BLaER1 treated with 17β-estradiol and CSF1 and Interleukin-3, amounts not matched to agents 10 nM and 100 nM (cell line): Measurements from ENCODE around the gene CTAG1B.
"Not testable (repeated sequence)": the region's sequence is repeated elsewhere in the genome, so short reads cannot be mapped to it uniquely, and the experiment has no call there.

Source experiments
- H3K27ac ChIP-seq, 11 experiments: shearing (Covaris generic); formaldehyde crosslinking; 2 replicates each; pipeline ENCODE4 v1.8.1; 2022
- H3K27me3 ChIP-seq, 11 experiments: shearing (Covaris generic); formaldehyde crosslinking; 2 replicates each; pipeline ENCODE4 v1.8.1; 2022
- H3K36me3 ChIP-seq, 11 experiments: shearing (Covaris generic); formaldehyde crosslinking; 2 replicates each; pipeline ENCODE4 v1.8.1; 2022
- H3K4me1 ChIP-seq, 10 experiments: shearing (Covaris generic); formaldehyde crosslinking; 2 replicates each; pipeline ENCODE4 v1.8.1; 2022
- H3K4me2 ChIP-seq, 11 experiments: shearing (Covaris generic); formaldehyde crosslinking; 2 replicates each; pipeline ENCODE4 v1.8.1; 2022
- H3K4me3 ChIP-seq, 10 experiments: shearing (Covaris generic); formaldehyde crosslinking; 2 replicates each; pipeline ENCODE4 v1.8.1; 2022
- H3K9ac ChIP-seq, 11 experiments: shearing (Covaris generic); formaldehyde crosslinking; 2 replicates each; pipeline ENCODE4 v1.8.1; 2022
- H3K9me3 ChIP-seq, 11 experiments: shearing (Covaris generic); formaldehyde crosslinking; replicated peaks in 1 of 11; 2 replicates each; pipeline ENCODE4 v1.8.1; 2022
- H4K20me1 ChIP-seq, 11 experiments: shearing (Covaris generic); formaldehyde crosslinking; 2 replicates each; pipeline ENCODE4 v1.8.1; 2022
- Cebpa-rat ChIP-seq, 11 experiments: shearing (Covaris generic); IDR thresholded peaks; 2 replicates each; pipeline ENCODE4 v1.8.1; 2022

Gene CTAG1B

GRCh38 chrX:154654925-154655324 lies 35.8 kb upstream of the CTAG1B start:
- H3K36me3 ChIP-seq, result no peaks in the 10 kb centered on the region
- no peak for TF ChIP-seq Cebpa-rat (IDR thresholded peaks at IDR 0.05)
- H3K27ac ChIP-seq, result no peak overlapping the region
- H3K9ac ChIP-seq, result no peak overlapping the region
- H3K4me2 ChIP-seq, result peak overlapping the region in 4 of 11 experiments; percentile 7 to 23 (median 20); a peak in 2 of 22 replicates
- no peak overlapping the region for H3K4me3 ChIP-seq
- H3K4me1 ChIP-seq, result peaks cover 2 to 13% (median 7%) of the 10 kb centered on the region in 10 experiments
- H3K27me3 ChIP-seq, result peaks cover 5 to 52% (median 30%) of the 10 kb centered on the region in 11 experiments; a peak in 19 of 22 replicates
- no peaks in the 10 kb centered on the region for H4K20me1 ChIP-seq
- peaks cover 0 to 42% (median 29%) of the 10 kb centered on the region in 11 experiments; a peak in 15 of 22 replicates for H3K9me3 ChIP-seq

GRCh38 chrX:154654372-154654771 lies 35.3 kb upstream of the CTAG1B start:
- Histone ChIP-seq H3K9me3 (peaks cover 0 to 37% (median 25%) of the 10 kb centered on the region in 11 experiments; a peak in 14 of 22 replicates), H4K20me1 (no peaks in the 10 kb centered on the region), H3K4me3 (no peak overlapping the region), H3K4me1 (peaks cover 8 to 18% (median 13%) of the 10 kb centered on the region in 10 experiments), H3K9ac (no peak overlapping the region), H3K27ac (no peak overlapping the region), H3K36me3 (no peaks in the 10 kb centered on the region), H3K4me2 (peak overlapping the region in 5 of 11 experiments; percentile 7 to 23 (median 21); a peak in 4 of 22 replicates), H3K27me3 (peaks cover 5 to 52% (median 30%) of the 10 kb centered on the region in 11 experiments; a peak in 18 of 22 replicates)
- no peak for TF ChIP-seq Cebpa-rat (IDR thresholded peaks at IDR 0.05)

- not testable (repeated sequence) for H3K36me3 ChIP-seq, H3K27ac ChIP-seq, H4K20me1 ChIP-seq, H3K4me3 ChIP-seq, H3K9ac ChIP-seq
- Histone ChIP-seq H3K4me1 (peaks cover 16 to 27% (median 21%) of the 10 kb centered on the region in 10 experiments), H3K27me3 (peaks cover 4 to 50% (median 26%) of the 10 kb centered on the region in 11 experiments; a peak in 17 of 22 replicates), H3K9me3 (peaks cover 0 to 29% (median 15%) of the 10 kb centered on the region in 11 experiments; a peak in 14 of 22 replicates), H3K4me2 (peak within 1 kb of the TSS in 3 of 11 experiments; percentile 21 to 23 (median 22); a peak in 3 of 22 replicates)
Observed at GRCh38 chrX:154653413-154653812, 34.3 kb upstream of the CTAG1B start, which contains the start of gene CTAG2. Gene CTAG2 (minus strand): TSS chrX:154653579. CDS start chrX:154653515, 64 bp downstream.

GRCh38 chrX:154653048-154653401 lies 33.9 kb upstream of the CTAG1B start:
- no peak overlapping the region for H3K4me3 ChIP-seq
- H3K36me3 ChIP-seq, result no peaks in the 10 kb centered on the region
- peaks cover 0 to 25% (median 11%) of the 10 kb centered on the region in 11 experiments; a peak in 13 of 22 replicates for H3K9me3 ChIP-seq
- no peak overlapping the region for H3K9ac ChIP-seq
- H3K27ac ChIP-seq, result no peak overlapping the region
- H3K4me2 ChIP-seq, result no peak overlapping the region
- H3K27me3 ChIP-seq, result peaks cover 4 to 49% (median 25%) of the 10 kb centered on the region in 11 experiments; a peak in 17 of 22 replicates
- peaks cover 16 to 27% (median 21%) of the 10 kb centered on the region in 10 experiments for H3K4me1 ChIP-seq
- TF ChIP-seq Cebpa-rat (IDR thresholded peaks at IDR 0.05), result no peak
- no peaks in the 10 kb centered on the region for H4K20me1 ChIP-seq

- no peak for TF ChIP-seq Cebpa-rat (IDR thresholded peaks at IDR 0.05)
- H3K36me3 ChIP-seq, result no peaks in the 10 kb centered on the region
- H3K4me1 ChIP-seq, result peaks cover 16 to 27% (median 21%) of the 10 kb centered on the region in 10 experiments
- no peaks in the 10 kb centered on the region for H4K20me1 ChIP-seq
- H3K4me3 ChIP-seq, result no peak overlapping the region
- H3K4me2 ChIP-seq, result no peak overlapping the region
- peaks cover 0 to 21% (median 8%) of the 10 kb centered on the region in 11 experiments; a peak in 13 of 22 replicates for H3K9me3 ChIP-seq
- H3K27me3 ChIP-seq, result peaks cover 4 to 44% (median 25%) of the 10 kb centered on the region in 11 experiments; a peak in 17 of 22 replicates
- H3K27ac ChIP-seq, result no peak overlapping the region
- H3K9ac ChIP-seq, result no peak overlapping the region
Observed at GRCh38 chrX:154652311-154653047, 33.4 kb upstream of the CTAG1B start.

- H3K27ac ChIP-seq, result 0 out of 22 replicates have a peak overlapping the region, but pooled peaks of 1 of the 11 experiments have one; percentile 4
- H3K4me2 ChIP-seq, result peak overlapping the region; percentile 48 to 79 (median 69)
- no peaks in the 10 kb centered on the region for H4K20me1 ChIP-seq
Observed at GRCh38 chrX:154650221-154650510, 31.1 kb upstream of the CTAG1B start.

GRCh38 chrX:154649503-154650220 lies 30.6 kb upstream of the CTAG1B start:
- peaks cover 0 to 10% (median 5%) of the 10 kb centered on the region in 11 experiments; a peak in 13 of 22 replicates for H3K9me3 ChIP-seq
- H3K4me2 ChIP-seq, result peak overlapping the region; percentile 48 to 79 (median 69)
- H3K36me3 ChIP-seq, result no peaks in the 10 kb centered on the region
- H4K20me1 ChIP-seq, result no peaks in the 10 kb centered on the region
- H3K27ac ChIP-seq, result peak overlapping the region in 2 of 11 experiments; percentile 43 to 50; a peak in 5 of 22 replicates
- H3K4me3 ChIP-seq, result no peak overlapping the region
- TF ChIP-seq Cebpa-rat (IDR thresholded peaks at IDR 0.05), result no peak
- H3K9ac ChIP-seq, result peak overlapping the region in 7 of 11 experiments; percentile 1 to 51 (median 22); a peak in 5 of 22 replicates
- peaks cover 4 to 29% (median 15%) of the 10 kb centered on the region in 11 experiments; a peak in 16 of 22 replicates for H3K27me3 ChIP-seq
- H3K4me1 ChIP-seq, result peaks cover 16 to 24% (median 20%) of the 10 kb centered on the region in 10 experiments

More at GRCh38 chrX:154650221-154650510, 31.1 kb upstream of the CTAG1B start:
- H3K9ac ChIP-seq, result no peak overlapping the region
- H3K27me3 ChIP-seq, result peaks cover 4 to 31% (median 15%) of the 10 kb centered on the region in 11 experiments; a peak in 16 of 22 replicates
- peaks cover 0 to 15% (median 8%) of the 10 kb centered on the region in 11 experiments; a peak in 13 of 22 replicates for H3K9me3 ChIP-seq
- TF ChIP-seq Cebpa-rat (IDR thresholded peaks at IDR 0.05), result no peak
- H3K4me3 ChIP-seq, result no peak overlapping the region
- H3K36me3 ChIP-seq, result no peaks in the 10 kb centered on the region
- peaks cover 16 to 27% (median 21%) of the 10 kb centered on the region in 10 experiments for H3K4me1 ChIP-seq

GRCh38 chrX:154648931-154649330 lies 29.8 kb upstream of the CTAG1B start:
- H3K27ac ChIP-seq, result peak overlapping the region in 2 of 11 experiments; percentile 43 to 50; a peak in 4 of 22 replicates
- no peaks in the 10 kb centered on the region for H4K20me1 ChIP-seq
- H3K4me1 ChIP-seq, result peaks cover 16 to 20% (median 18%) of the 10 kb centered on the region in 10 experiments
- H3K9me3 ChIP-seq, result peaks cover 0 to 5% (median 0%) of the 10 kb centered on the region in 11 experiments; a peak in 1 of 22 replicates
- peak overlapping the region in 6 of 11 experiments; percentile 1 to 51 (median 26); a peak in 7 of 22 replicates for H3K9ac ChIP-seq
- TF ChIP-seq Cebpa-rat (IDR thresholded peaks at IDR 0.05), result no peak
- no peaks in the 10 kb centered on the region for H3K36me3 ChIP-seq
- H3K27me3 ChIP-seq, result peaks cover 4 to 29% (median 15%) of the 10 kb centered on the region in 11 experiments; a peak in 16 of 22 replicates
- peak overlapping the region; percentile 48 to 79 (median 69) for H3K4me2 ChIP-seq
- H3K4me3 ChIP-seq, result no peak overlapping the region

GRCh38 chrX:154645745-154646378 lies 26.8 kb upstream of the CTAG1B start:
- not testable (repeated sequence) for H3K36me3 ChIP-seq, H3K27ac ChIP-seq, H4K20me1 ChIP-seq, H3K4me2 ChIP-seq, H3K4me3 ChIP-seq, H3K9ac ChIP-seq, H3K9me3 ChIP-seq
- Histone ChIP-seq H3K4me1 (peaks cover 16 to 20% (median 18%) of the 10 kb centered on the region in 10 experiments), H3K27me3 (peaks cover 4 to 19% (median 14%) of the 10 kb centered on the region in 11 experiments; a peak in 14 of 22 replicates)

- H4K20me1 ChIP-seq, H3K36me3 ChIP-seq, H3K4me3 ChIP-seq, H3K9ac ChIP-seq, H3K4me2 ChIP-seq, H3K27me3 ChIP-seq, H3K9me3 ChIP-seq, H3K27ac ChIP-seq, H3K4me1 ChIP-seq: not testable (repeated sequence)
Observed at GRCh38 chrX:154643708-154644107, 24.6 kb upstream of the CTAG1B start.

GRCh38 chrX:154641740-154642139 lies 22.7 kb upstream of the CTAG1B start:
- not testable (repeated sequence) for H3K36me3 ChIP-seq, H3K9me3 ChIP-seq

GRCh38 chrX:154633661-154634060 lies 14.6 kb upstream of the CTAG1B start:
- H3K36me3 ChIP-seq, H3K9ac ChIP-seq, H3K27me3 ChIP-seq, H3K9me3 ChIP-seq, H3K4me3 ChIP-seq, H3K4me2 ChIP-seq, H3K27ac ChIP-seq, H4K20me1 ChIP-seq, H3K4me1 ChIP-seq: not testable (repeated sequence)

More at GRCh38 chrX:154641740-154642139, 22.7 kb upstream of the CTAG1B start:
- not testable (repeated sequence) for H3K4me2 ChIP-seq, H3K9ac ChIP-seq, H3K27me3 ChIP-seq, H3K4me3 ChIP-seq, H3K4me1 ChIP-seq, H3K27ac ChIP-seq, H4K20me1 ChIP-seq
